Measurements from ENCODE around the gene TYW1B. TPM values are rescaled to one million over a fixed set of nuclear protein-coding genes. Genes with fewer than 3 reads are reported as not detected.
A peak's percentile ranks its signal among the peaks of the same experiment; 100 is the strongest.
"Not testable (repeated sequence)": the region's sequence is repeated elsewhere in the genome, so short reads cannot be mapped to it uniquely, and the experiment has no call there.

TYW1B gene
- total RNA-seq, 1 donor from 2014 or later = 6.0 TPM

DNA sequence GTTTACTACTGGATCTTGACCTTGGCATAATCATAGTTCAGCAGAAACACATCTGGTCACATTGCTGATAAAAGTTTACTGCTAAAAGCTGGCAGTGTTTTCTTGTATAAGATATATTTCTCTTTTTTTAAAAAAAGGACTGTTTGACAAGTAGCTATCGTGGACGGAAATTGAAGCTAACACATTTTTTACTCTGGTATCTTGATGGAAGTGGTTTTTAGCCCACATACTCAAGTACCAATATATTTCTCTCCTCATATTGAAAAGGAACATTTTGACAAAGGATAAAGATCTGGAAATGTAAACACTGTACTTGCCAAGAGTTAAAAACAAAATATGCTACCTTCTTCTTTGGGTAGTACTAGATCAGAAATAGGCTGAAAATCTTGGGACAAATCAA lies 137.8 kb downstream of the TYW1B start:
- not testable (repeated sequence) for DNase-seq

DNA sequence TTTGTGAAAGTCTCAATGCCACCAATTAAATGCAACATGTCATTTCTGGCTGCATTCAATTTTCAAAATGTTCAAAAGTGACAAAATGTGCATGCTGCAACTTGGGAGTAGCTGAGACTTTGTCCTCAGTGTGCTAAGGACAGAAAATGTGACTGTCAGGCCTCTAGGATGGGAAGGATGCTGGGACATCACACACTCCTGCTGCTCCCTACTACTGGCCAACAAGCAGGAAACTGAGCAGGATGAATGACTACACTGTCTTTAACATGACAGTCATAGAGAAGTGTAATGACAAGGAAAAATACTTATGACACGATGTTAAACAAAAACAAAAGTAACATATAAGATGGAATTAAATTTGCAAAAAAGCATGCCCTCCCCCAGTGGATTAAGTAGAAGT lies 138.7 kb downstream of the TYW1B start:
- not testable (repeated sequence) for DNase-seq

DNA sequence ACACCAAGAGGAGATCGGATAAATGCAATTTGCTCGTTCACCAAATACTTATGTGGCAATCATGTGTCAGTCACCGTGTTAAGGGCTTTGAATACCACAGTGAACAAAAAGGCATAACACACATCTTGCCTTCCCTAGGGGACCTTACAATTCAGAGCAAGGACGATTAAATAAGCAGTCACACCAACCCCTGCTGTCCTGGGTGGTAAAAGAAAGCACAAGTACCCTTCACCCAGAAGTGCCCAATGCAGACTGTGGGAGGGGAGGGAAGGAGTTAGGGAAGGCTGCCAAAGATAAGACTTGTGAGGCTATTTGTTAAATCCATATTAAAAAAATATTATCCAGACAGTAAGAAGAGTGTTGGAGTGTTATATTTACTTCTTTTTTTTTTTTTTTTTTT lies 146.8 kb downstream of the TYW1B start:
- not testable (repeated sequence) for DNase-seq

DNA sequence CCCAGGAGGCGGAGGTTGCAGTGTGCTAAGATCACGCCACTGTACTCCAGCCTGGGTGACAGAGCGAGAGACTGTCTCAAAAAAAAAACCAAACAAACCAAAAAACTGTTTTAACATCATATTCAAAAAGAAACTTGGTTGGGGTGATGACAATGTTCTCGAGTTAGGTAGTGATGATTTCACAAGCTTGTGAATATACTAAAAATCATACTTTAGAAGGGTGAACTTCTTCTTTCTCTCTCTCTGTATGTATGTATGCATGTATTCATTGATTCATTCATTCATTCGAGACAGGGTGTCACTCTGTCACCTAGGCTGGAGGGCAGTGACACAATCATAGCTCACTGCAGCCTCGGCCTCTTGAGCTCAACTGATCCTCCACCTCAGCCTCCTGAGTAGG lies 151.1 kb downstream of the TYW1B start:
- DNase-seq = not testable (repeated sequence)

DNA sequence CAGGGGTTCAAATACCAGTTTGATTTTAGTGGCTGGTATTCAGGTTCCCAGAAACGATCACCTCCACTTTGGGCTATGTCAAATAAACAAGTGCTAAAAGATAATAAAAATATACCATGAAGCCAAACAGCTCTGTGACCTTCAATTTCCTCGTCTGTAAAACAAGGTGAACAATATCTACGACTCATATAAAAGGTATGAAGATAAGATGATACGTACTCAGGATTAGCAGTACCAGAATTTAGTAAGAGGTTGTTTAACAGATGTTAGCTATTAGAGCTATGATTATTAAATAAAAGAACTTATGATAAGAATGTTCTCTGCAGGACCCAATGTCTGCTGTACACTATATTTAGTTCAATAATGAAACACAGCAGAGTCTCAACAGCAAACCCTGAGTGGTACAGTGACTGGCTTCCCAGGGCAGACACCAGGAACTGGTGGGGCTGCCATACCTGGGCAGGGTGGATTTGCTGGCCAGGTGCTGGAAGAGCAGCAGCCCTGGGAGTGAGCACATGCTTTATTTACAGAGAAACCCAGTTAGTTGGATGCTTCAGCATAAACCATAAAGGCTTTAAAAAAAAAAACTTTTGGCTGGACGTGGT lies 151.8 kb downstream of the TYW1B start:
- DNase-seq = peak; percentile 11

DNA sequence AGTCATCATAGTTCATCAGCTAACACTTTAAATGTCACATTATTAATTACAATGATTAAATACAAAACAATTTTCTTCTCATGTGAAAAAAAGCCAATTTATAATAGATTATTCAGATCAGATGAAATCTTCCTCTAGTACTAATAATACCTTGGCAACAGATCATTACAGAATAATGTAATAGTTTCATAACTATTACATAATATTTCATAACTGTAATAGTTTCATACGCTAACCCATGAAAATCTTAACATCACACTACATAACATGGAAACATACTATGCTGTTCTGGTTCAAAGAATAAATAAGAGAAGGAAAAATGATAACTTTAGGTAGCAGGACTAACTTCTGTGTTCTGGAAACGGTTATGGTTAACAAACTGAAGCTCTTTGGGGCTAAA lies 152.3 kb downstream of the TYW1B start:
- DNase-seq = not testable (repeated sequence)

DNA sequence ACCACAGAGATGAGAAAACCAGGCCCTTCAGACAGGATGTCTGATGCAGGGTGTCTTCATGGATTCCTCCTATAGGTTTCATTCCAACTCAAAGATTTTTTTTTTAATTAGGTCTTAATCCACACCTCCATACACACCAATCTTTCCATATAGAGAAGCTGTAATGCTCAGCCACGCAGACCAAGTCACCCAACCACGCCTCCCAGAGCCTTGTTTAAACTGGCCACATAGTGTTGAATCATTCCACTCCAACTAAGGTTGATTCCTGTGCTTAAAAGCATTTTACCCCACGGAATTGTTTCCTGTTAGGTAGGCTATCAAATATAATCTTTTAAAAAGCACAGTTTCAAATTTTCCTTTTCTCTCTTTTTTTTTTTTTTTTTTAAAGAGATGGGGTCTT lies 153.6 kb downstream of the TYW1B start:
- DNase-seq = no peak

DNA sequence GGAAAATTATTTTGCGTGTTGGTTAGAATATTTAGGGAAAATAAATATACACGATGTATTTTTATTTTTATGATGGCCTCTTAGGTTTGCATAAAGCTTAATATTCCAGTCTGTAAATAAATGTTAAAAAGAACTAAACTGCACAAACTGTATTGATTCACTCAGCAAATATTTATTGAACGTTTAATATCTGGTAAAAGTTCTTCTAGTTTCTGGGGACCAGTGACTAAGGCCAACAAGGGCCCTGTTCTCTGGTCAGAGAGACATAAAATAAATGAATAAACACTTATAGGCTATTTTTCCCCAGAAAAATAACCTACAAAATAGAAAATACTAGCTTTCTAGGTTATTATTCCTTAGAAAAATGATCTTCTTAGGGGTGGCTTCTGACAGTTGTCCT lies 157.2 kb downstream of the TYW1B start:
- not testable (repeated sequence) for DNase-seq

DNA sequence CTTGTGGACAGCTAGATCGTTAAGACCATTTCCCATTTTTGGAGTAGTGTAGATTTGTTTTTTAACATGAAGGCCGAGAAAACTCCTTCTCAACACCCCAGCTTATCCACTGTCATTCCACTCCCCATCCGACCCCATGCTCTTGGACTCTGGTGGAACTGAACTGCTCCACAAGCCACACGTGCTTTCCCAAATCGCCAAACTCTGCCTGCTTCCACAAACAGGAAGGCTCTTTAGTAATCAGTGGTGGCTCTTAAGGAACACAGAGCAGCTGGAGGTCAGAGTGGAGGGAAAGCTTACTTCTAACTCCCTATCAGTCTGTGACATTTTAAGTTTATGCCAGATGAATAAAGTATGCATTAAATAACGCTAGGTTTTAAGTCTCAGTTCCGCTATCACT lies 159.6 kb downstream of the TYW1B start:
- not testable (repeated sequence) for DNase-seq

DNA sequence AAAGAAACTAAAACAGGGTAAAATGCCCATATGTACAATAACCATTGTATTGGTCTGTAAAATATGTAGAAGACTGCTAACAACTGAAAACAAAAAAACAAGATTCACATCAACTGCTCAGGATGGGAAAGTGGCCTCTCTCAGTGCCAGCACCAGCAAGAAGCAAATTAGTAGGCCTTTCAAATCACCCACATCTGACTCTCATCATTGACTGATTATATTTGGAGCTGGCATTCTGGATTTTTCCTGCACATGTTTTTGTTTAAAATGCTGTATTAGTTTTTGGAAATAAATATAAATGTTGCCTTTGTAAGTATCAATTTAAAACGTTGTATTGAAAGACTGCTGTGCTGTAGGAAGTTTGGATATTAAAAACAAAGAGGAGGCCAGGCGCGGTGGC lies 161.0 kb downstream of the TYW1B start:
- DNase-seq = not testable (repeated sequence)

DNA sequence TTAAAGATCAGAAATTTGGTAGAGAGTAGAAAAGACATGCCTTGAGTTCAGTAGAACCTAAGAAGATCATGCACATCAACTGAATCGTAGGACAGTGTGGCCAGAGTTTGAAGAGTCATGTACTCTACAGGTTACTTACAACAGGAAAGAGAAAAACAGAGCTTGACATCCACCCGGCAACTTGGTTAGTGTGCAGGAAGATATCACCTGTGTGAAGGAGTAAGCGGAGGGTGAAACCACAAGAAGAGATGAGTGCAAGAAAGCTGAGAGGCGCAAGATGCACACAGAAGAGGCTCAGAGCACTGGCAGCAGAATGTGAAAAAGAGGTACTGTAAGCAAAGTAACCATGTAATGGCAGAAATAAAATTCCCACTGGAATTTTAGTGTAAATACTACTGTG lies 179.4 kb downstream of the TYW1B start:
- DNase-seq = not testable (repeated sequence)

DNA sequence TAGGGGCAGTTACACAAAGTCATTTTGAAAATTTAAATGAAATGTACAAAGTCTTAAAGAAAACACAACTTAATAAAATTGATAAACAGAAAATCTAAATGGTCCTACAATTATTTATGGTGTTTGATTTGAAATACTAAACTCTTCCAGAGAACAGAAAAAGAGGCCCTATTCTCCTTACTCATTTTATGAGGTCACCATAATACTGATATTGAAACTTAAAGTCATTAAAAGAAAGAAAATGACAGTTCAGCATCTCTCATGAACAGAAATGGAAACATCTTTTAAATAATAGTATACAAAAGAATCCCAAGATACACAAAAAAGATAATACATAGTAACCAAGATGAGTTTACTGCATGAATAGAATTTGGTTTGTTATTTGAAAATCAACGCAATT lies 184.3 kb downstream of the TYW1B start:
- not testable (repeated sequence) for DNase-seq

DNA sequence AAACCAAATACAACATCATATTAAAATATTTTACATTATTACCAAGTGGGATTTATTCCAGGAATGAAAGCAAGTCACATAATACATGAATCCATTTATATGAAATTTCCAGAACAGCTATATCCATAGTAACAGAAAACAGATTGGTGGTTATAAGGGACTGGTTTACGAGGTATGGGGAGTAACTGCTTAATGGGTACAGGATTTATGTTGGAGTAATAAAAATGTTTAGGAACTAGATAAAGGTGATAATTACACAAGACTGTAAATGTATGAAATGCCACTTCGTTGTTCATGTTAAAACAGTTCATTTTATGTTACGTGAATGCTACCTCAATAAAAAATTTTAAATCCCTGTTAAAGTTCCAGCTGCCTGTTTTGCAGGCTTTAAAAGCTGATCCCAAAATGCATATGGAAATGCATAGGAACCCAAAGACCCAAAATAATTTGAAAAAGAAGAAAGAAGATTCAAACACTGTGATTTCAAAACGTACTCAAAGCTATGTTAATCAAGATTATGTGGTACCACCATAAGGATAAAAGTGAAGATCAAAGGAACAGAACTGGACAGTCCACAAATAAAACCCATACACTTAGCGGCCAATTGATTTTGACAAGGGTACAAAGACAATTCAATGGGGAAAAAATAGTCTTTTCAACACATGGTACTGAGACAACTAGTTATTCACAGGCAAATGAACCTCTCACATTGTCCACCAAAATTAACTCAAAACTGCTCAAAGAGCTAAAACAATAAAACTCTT lies 186.3 kb downstream of the TYW1B start:
- not testable (repeated sequence) for DNase-seq

DNA sequence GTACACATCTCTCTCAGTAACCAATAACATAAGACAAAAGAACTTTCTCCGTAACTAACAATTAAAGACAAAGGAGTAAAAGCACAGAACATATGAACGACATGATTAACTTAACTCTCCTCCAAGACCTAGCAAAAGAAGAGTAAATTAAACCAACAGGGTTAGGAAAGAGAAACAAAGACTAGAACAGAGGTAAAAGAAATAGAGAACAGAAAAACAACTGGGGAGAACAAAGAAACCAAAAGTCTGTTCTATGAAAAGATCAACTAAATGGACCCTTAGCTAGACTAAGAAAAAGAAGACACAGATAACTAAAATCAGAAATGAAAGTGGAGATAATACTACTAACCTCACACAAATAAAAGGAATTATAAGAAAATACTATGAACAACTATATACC lies 187.3 kb downstream of the TYW1B start:
- not testable (repeated sequence) for DNase-seq

DNA sequence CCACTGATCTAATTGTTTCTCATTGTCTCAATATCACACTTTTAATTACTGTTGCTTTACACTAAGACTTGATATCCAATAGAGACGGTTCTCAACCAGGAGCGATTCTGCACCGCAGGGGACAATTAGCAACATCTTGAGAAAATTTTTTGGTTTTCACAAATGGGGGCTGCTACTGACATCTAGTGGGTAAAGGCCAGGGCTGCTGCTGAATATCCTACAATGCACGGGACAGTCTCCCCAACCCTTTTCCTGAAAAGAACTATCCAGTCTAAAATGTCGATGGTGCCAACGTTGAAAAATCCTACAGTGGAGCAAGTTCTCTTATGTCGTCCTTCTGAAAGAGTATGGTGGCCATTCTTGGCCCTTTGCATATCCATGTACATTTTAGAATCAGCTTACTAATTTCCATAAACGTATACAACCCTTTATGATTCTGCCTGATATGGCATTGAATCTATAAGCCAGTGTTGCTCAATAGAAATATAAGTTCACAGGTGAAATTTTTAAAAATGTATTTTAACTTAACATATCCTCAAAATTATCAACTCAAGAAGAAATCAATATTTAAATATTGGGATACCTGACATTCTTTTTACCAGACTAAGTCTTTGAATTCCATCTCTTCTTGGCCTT lies 192.6 kb downstream of the TYW1B start:
- DNase-seq = peak; percentile 2

DNA sequence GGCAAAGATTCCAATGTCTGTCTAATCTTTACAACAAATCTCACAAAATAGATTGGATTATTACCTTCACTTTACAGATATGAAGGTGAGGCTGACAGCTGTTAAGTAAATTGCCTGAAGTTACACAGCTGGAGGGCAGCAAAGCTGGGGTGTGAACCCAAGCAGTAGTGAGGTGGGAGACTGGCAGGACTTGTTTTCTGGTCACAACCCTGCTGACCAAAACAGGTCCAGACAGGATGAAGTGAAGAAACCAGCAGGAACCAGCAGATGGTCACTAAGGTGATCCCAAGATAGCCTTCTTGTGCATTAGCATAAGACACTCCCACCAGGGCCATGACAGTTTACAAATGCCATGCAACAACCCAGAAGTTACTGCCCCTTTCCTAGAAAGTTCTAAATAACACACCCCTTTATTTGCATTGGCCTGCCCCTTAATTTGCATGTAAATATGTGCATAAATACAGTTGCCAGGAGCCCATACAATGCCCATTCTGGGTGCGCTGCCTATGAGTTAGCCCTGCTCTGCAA lies 195.2 kb downstream of the TYW1B start:
- not testable (repeated sequence) for DNase-seq

DNA sequence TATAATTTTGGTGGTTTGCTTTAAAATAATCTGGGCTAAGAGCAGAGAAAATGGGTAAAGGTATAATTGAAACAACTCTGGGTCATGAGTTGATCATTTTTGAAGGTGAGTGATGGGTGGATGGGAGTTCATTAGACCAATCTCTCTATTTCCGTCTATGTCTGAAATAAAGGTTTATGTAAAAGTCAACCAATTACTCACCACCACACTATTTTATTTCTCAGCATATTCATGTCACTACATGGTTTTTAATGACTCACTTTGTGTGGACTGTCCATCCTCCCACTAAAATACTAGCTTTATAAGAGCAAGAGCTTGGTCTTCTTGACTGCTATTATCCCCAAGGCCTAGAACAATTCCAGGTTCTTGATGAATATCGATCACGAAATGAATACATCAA lies 199.6 kb downstream of the TYW1B start:
- DNase-seq = not testable (repeated sequence)

DNA sequence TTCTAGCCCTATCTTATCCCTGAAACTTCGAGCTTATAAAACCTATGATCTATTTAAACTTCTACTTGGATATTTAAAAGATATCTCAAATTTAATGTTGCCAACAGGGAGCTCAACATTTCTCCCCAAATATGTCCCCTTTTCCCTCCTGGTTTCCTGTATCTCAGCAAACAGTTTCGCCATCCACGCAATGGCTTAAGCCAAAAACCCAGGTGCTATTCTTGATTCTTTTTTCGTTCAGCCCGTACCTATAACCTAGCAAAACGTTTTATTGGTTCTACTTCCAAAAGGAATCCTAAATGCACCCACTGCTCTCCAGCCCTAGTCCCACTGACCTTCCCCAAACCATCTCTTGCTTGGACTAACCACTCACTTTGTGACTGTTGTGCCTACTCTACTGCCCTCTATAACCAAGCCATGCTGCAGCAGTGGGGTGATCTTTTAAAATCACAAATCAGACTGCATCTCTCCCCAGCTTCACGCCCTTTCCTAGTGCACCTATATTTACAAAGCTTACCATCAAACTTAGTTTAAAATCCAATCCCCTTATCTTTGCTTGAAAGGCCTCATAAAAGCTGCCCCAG lies 201.5 kb downstream of the TYW1B start:
- DNase-seq = not testable (repeated sequence)

DNA sequence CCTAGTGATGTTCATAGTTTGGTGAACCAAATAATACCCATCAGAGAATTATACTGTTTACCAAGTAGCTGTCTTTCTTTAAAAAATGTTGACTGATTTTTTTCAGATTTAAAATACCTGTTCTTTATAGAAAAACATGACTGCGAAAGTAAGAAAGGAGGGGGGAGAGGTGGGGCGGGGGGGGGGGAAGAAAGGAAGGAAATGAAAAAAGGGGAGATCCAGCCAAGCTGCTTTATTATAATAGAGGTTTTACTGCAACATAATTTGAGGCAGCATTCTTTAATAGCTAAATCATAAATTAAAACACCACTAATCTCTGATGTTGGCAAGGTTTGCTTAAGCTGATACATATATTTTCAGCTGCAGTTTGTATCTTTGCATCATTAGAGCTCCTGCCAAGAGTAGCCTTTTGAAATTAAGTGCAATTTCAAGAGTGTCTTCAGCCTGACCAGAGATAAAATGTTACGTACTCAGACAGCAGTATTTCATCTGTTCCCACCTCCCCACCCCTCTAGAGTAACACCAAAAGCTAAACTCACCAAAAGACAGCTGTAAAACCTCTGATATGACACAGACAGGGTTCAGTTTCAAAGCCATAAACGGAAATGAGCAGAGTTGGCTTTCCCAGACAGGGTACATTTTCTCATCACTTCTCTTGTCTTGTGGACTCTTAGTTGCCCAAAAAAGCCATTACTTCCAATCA lies 202.1 kb downstream of the TYW1B start:
- not testable (repeated sequence) for DNase-seq

DNA sequence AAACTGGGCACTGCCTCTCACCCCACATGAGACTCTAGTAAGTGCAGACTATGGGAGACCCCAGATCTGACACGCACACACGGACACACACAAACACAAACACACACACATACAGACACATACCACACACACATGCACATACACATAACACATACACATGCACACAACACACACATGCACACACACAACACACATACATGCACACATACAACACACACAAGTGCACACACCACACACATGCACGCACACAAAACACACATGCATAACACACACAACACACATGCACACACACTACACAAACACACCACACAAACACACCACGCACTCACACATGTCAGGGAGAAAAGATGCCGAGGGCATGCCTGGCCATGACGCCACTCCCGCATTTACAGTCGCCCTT lies 205.5 kb downstream of the TYW1B start:
- DNase-seq = no peak

DNA sequence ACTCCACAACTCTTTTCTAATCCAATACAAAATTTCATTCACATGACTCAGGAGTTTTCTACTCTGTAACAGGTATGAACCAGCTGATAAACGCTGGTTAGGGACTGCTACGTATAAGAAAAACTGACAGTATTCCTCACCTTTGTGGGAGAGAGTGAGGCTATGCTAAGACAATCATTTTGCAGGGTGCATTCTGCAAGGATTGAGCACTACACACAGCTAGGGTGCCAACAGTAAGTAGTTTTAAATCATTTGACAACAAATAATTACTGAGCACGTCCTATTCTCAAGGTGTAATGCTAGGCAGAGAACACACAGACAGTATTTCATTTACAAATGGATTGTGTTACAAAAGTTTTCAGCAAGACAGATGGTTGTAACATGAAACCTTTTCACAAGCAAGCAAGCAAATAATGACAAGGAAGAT lies 206.2 kb downstream of the TYW1B start:
- not testable (repeated sequence) for DNase-seq

DNA sequence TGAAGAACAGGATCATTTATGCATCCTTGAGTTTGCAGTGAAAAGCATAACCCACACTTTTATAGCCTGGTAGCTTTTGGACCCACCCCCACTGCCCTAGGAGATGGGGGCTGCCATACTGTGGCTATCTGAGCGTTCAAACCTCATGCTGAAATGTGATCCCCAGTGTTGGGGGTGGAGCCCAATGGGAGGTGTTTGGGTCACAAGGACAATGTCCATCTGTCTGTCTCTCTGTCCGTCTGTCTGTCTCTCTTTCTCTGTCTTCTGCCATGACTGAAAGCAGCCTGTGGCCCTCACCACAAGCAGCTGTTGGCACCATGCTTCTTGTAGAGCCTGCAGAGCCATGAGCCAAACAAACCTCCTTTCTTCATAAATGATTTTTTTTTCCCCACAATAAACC lies 207.1 kb downstream of the TYW1B start:
- not testable (repeated sequence) for DNase-seq

Data from dermis blood vessel endothelial cell (primary cell).